ENCODE data around the gene CD274.

DNA sequence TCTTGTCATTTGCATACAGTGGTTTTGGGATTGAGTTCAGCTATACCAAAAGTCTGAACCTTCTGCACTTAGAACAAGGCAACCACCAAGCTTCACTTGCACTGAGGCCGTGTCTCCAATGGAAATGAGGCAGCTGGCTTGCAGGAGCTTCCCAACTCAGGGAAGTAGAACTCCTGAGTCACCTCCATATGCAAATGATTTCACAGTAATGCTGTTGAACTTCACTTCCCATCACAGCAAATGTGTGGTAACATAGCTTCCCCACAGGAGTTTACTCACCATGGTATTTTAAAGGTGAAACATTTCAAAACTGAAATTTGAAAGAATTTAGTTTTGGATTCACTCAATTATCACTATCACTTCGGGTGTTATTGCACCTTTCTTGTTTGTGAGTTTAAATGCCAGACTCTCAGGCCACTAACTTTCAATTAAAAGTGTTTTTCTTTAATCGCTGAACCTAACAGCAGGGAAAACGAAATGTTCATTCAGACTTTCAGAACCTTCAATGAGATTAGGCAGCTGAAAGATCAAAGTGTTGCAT, 9.0 kb downstream of the CD274 start:
- TF ChIP-seq POLR2A (IDR thresholded peaks at IDR 0.05) = no peak
- TF ChIP-seq EP300 (IDR thresholded peaks at IDR 0.05) = no peak
- TF ChIP-seq, protein P1, sequence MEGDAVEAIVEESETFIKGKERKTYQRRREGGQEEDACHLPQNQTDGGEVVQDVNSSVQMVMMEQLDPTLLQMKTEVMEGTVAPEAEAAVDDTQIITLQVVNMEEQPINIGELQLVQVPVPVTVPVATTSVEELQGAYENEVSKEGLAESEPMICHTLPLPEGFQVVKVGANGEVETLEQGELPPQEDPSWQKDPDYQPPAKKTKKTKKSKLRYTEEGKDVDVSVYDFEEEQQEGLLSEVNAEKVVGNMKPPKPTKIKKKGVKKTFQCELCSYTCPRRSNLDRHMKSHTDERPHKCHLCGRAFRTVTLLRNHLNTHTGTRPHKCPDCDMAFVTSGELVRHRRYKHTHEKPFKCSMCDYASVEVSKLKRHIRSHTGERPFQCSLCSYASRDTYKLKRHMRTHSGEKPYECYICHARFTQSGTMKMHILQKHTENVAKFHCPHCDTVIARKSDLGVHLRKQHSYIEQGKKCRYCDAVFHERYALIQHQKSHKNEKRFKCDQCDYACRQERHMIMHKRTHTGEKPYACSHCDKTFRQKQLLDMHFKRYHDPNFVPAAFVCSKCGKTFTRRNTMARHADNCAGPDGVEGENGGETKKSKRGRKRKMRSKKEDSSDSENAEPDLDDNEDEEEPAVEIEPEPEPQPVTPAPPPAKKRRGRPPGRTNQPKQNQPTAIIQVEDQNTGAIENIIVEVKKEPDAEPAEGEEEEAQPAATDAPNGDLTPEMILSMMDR (IDR thresholded peaks at IDR 0.05) = no peak
- no peak for TF ChIP-seq POLR2AphosphoS5 (IDR thresholded peaks at IDR 0.05)

All from stomach (tissue), 4 donors.